ENCODE data around the gene BRMS1L.

DNA sequence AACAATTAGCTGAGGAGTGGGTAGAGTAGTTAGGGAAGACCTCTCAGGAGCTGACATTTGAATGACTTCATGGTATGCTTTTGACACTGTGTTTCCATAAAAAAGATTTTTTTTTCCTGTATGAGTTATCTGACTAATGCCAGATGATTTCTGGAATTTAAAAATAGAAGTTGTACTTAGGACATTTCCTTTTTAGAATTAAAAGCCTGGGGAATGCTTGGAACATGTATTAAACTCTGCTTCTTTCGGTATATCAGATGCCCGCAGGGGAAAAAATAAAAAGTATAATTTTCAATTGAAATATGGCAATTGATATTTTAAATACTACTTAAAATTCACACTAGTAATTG is 41.1 kb downstream of the BRMS1L start:
- TF ChIP-seq, protein P1, sequence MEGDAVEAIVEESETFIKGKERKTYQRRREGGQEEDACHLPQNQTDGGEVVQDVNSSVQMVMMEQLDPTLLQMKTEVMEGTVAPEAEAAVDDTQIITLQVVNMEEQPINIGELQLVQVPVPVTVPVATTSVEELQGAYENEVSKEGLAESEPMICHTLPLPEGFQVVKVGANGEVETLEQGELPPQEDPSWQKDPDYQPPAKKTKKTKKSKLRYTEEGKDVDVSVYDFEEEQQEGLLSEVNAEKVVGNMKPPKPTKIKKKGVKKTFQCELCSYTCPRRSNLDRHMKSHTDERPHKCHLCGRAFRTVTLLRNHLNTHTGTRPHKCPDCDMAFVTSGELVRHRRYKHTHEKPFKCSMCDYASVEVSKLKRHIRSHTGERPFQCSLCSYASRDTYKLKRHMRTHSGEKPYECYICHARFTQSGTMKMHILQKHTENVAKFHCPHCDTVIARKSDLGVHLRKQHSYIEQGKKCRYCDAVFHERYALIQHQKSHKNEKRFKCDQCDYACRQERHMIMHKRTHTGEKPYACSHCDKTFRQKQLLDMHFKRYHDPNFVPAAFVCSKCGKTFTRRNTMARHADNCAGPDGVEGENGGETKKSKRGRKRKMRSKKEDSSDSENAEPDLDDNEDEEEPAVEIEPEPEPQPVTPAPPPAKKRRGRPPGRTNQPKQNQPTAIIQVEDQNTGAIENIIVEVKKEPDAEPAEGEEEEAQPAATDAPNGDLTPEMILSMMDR (IDR thresholded peaks at IDR 0.05), result no peak
- TF ChIP-seq POLR2A (IDR thresholded peaks at IDR 0.05), result no peak

All from right lobe of liver (tissue), 4 donors.